ENCODE data around the gene TRAPPC4.

DNA sequence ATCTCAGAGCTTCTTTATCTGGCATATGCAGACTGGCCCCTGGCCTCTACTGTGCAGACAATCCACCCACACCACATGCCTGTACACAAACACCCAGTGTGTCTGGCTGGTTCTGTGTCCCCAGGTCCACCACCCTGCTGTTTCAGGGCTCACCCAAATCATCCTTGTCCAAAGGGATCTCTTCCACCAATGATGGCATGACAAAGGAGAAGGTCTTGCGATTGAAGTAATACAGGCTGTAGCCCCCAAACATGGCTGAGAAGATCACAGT, 10.4 kb downstream of the TRAPPC4 start:
- TF ChIP-seq CTCF (IDR thresholded peaks at IDR 0.05; ENCODE audit: control extremely low read depth in 1 of 3, insufficient read depth in 1 of 3, low read depth in 1 of 3, low read length in 3 of 3) (no peak), POLR2A (IDR thresholded peaks at IDR 0.05; ENCODE audit: control extremely low read depth in 1 of 2, low read depth in 2 of 2, low read length in 2 of 2) (no peak), ATF3 (IDR thresholded peaks at IDR 0.05; ENCODE audit: insufficient read depth, low read depth, low read length) (no peak), CEBPB (IDR thresholded peaks at IDR 0.05; ENCODE audit: low read depth, low read length) (no peak), GABPA (IDR thresholded peaks at IDR 0.05; ENCODE audit: borderline replicate concordance, insufficient read depth, low read length) (no peak), KDM1A (IDR thresholded peaks at IDR 0.05; ENCODE audit: borderline replicate concordance, low read length) (no peak), ATF2 (IDR thresholded peaks at IDR 0.05; ENCODE audit: low read length) (no peak), CHD2 (IDR thresholded peaks at IDR 0.05; ENCODE audit: low read length) (no peak), MAX (IDR thresholded peaks at IDR 0.05) (no peak), CBX8 (IDR thresholded peaks at IDR 0.05; ENCODE audit: borderline replicate concordance, low read depth, low read length) (no peak), EZH2 (IDR thresholded peaks at IDR 0.05; ENCODE audit: low read depth, low read length, severe bottlenecking) (no peak), NANOG (IDR thresholded peaks at IDR 0.05; ENCODE audit: insufficient read depth, low read depth, low read length, poor library complexity, severe bottlenecking) (no peak), JUND (IDR thresholded peaks at IDR 0.05; ENCODE audit: low read length) (no peak)
